Endometrial microvascular endothelial cells (primary cell): ENCODE data around the gene OVOL2. TPM values are rescaled to one million over a fixed set of nuclear protein-coding genes. Genes with fewer than 3 reads are reported as not detected.
"Not testable (repeated sequence)": the region's sequence is repeated elsewhere in the genome, so short reads cannot be mapped to it uniquely, and the experiment has no call there.

Experiments used
- in situ Hi-C: cut with HindIII; loops from 2 replicates; pipeline ENCODE4 v1.10.0; 2017; ENCODE audit warnings: low sequenced_read_pairs, low pct_unique_long_range_greater_than_20kb; ENCODE audit errors: inconsistent ontology term
- total RNA-seq: library from RNA; depleted of rRNA; stranded (reverse); fragments of >200 nt; gene quantifications from one replicate; pipeline ENCODE4 v1.2.3, GENCODE V29; 2015; ENCODE audit errors: inconsistent ontology term

Gene OVOL2
- total RNA-seq, 1 donor from 2014 or later: not detected

- in situ Hi-C loops: no loop called here
Observed at GRCh38 chr20:18059603-18060002, 1.9 kb upstream of the OVOL2 start.

- in situ Hi-C loops: no loop called here
Observed at GRCh38 chr20:18058661-18059467, 1.1 kb upstream of the OVOL2 start.

GRCh38 chr20:18057994-18058349, 256 bp upstream of the OVOL2 start:
- in situ Hi-C loops: no loop called here

- in situ Hi-C loops: no loop called here
Observed at GRCh38 chr20:18056174-18057100, 1.3 kb downstream of the OVOL2 start.

- in situ Hi-C loops: no loop called here
Observed at GRCh38 chr20:18055261-18055660, 2.5 kb downstream of the OVOL2 start.

GRCh38 chr20:18052856-18053255, 4.9 kb downstream of the OVOL2 start:
- in situ Hi-C loops: no loop called here

GRCh38 chr20:18050628-18051027, 7.1 kb downstream of the OVOL2 start:
- in situ Hi-C loops: no loop called here

GRCh38 chr20:18048176-18048575, 9.5 kb downstream of the OVOL2 start:
- in situ Hi-C loops: no loop called here

- in situ Hi-C loops: no loop called here
Observed at GRCh38 chr20:18046535-18046934, 11.2 kb downstream of the OVOL2 start.

- in situ Hi-C loops: no loop called here
Observed at GRCh38 chr20:18042229-18042628, 15.5 kb downstream of the OVOL2 start.

GRCh38 chr20:18041462-18041861, 16.3 kb downstream of the OVOL2 start:
- in situ Hi-C loops: no loop called here

- in situ Hi-C loops: no loop called here
Observed at GRCh38 chr20:18039063-18039462, 18.7 kb downstream of the OVOL2 start.

- in situ Hi-C loops: no loop called here
Observed at GRCh38 chr20:18034039-18034438, 23.7 kb downstream of the OVOL2 start.

- in situ Hi-C loops: no loop called here
Observed at GRCh38 chr20:18032977-18033892, 24.5 kb downstream of the OVOL2 start.

- in situ Hi-C loops: no loop called here
Observed at GRCh38 chr20:18031888-18032509, 25.7 kb downstream of the OVOL2 start.

- in situ Hi-C loops: no loop called here
Observed at GRCh38 chr20:18031050-18031449, 26.7 kb downstream of the OVOL2 start.

GRCh38 chr20:18030020-18030419, 27.7 kb downstream of the OVOL2 start:
- in situ Hi-C loops: no loop called here

- in situ Hi-C loops: not testable (repeated sequence)
Observed at GRCh38 chr20:18027011-18027410, 30.7 kb downstream of the OVOL2 start.
